A549 (cell line): Measurements from ENCODE around the gene PVR. TPM values are rescaled to one million over a fixed set of nuclear protein-coding genes. Genes with fewer than 3 reads are reported as not detected.

Experiments used
- ATAC-seq, 2 experiments: fragments of 200-7000 bp in 1 of 2; fragments of >200 bp in 1 of 2; cut with Nextera tagmentation in 1 of 2; cut with Tn5 transposase in 1 of 2; 3 replicates each; pipeline versions ENCODE4 v1.8.0 to v1.9.1; 2018 to 2020; ENCODE audit warnings: mild to moderate bottlenecking in 1 of 2, moderate library complexity in 1 of 2
- CTCF ChIA-PET: fragments of 300-600 bp; sonication (Branson Sonifier 250); formaldehyde crosslinking; extraction: SDS; loops from one replicate; lab custom pipeline; 2021; ENCODE audit warnings: antibody characterized with exemption, inconsistent platforms; lab: Yijun Ruan, JAX
- POLR2A ChIA-PET: fragments of 350-600 bp; formaldehyde crosslinking; extraction: SDS; loops from one replicate; lab custom pipeline; 2021; ENCODE audit warnings: antibody characterized with exemption, inconsistent platforms; lab: Yijun Ruan, JAX
- DNase-seq, 2 experiments: peaks; one replicate each; pipeline versions ENCODE4 v3.0.0 to v3.0.0-alpha.2; 2011 to 2016; ENCODE audit warnings: low read depth in 1 of 2, low spot score in 1 of 2
- FAIRE-seq: peaks from 2 replicates; lab custom pipeline; 2011; peaks lifted over from hg19 to GRCh38; lab: Jason Lieb, UNC
- H3K27ac ChIP-seq, 2 experiments: fragments of >200 bp; sonication (Bioruptor Twin); formaldehyde crosslinking; 3 replicates each; pipeline ENCODE4 v1.5.1; 2016 to 2017
- H3K4me1 ChIP-seq: fragments of >200 bp; sonication (Bioruptor Twin); formaldehyde crosslinking; 3 replicates; pipeline ENCODE4 v1.6.1; 2016
- H3K4me2 ChIP-seq: fragments of >200 bp; sonication (Bioruptor Twin); formaldehyde crosslinking; 3 replicates; pipeline ENCODE4 v1.6.1; 2016
- H3K4me3 ChIP-seq: fragments of >200 bp; sonication (Bioruptor Twin); formaldehyde crosslinking; 3 replicates; pipeline ENCODE4 v1.5.1; 2016
- H3K9me3 ChIP-seq: fragments of >200 bp; sonication (Bioruptor Twin); formaldehyde crosslinking; 3 replicates; pipeline ENCODE4 v1.6.1; 2016
- BHLHE40 ChIP-seq: IDR thresholded peaks from 2 replicates; pipeline ENCODE4 v1.6.1; 2012; ENCODE audit warnings: low read depth, low read length, inconsistent platforms
- CEBPB ChIP-seq, 2 experiments: fragments of >200 bp in 1 of 2; sonication (Bioruptor Twin) in 1 of 2; formaldehyde crosslinking in 1 of 2; IDR thresholded peaks; 2 replicates each; pipeline ENCODE4 v1.6.1; 2012 to 2016
- EHF ChIP-seq: fragments of 250-450 bp; sonication (Bioruptor Pico); IDR thresholded peaks from 2 replicates; pipeline ENCODE4 v1.5.0; 2020; ENCODE audit warnings: mild to moderate bottlenecking
- EP300 ChIP-seq, 2 experiments: fragments of >200 bp; sonication (Bioruptor Twin); formaldehyde crosslinking; IDR thresholded peaks; 2 replicates in 1 of 2; 3 replicates in 1 of 2; pipeline ENCODE4 v1.6.1; 2016 to 2017
- FOSB ChIP-seq: fragments of 250-450 bp; sonication (Bioruptor Pico); IDR thresholded peaks from 2 replicates; pipeline ENCODE4 v1.5.0; 2020; ENCODE audit warnings: mild to moderate bottlenecking, moderate library complexity
- FOXS1 ChIP-seq: fragments of 250-450 bp; sonication (Bioruptor Pico); IDR thresholded peaks from 2 replicates; pipeline ENCODE4 v1.5.0; 2020; ENCODE audit warnings: mild to moderate bottlenecking, moderate library complexity
- HOXA7 ChIP-seq: fragments of 250-450 bp; sonication (Bioruptor Pico); IDR thresholded peaks from 2 replicates; pipeline ENCODE4 v1.5.0; 2020; ENCODE audit warnings: mild to moderate bottlenecking, moderate library complexity
- HOXB13 ChIP-seq: fragments of 250-450 bp; sonication (Bioruptor Pico); IDR thresholded peaks from 2 replicates; pipeline ENCODE4 v1.5.0; 2020; ENCODE audit warnings: low read depth, mild to moderate bottlenecking, moderate library complexity
- HOXB5 ChIP-seq: fragments of 250-450 bp; sonication (Bioruptor Pico); IDR thresholded peaks from 2 replicates; pipeline ENCODE4 v1.5.0; 2020; ENCODE audit warnings: mild to moderate bottlenecking, moderate library complexity
- MAFK ChIP-seq: fragments of 450-650 bp; IDR thresholded peaks from 2 replicates; pipeline ENCODE4 v1.6.1; 2014; ENCODE audit not compliant: partially characterized antibody
- NR3C1 ChIP-seq: fragments of >200 bp; sonication (Bioruptor Twin); formaldehyde crosslinking; IDR thresholded peaks from 3 replicates; pipeline ENCODE4 v1.6.1; 2017
- RCOR1 ChIP-seq: fragments of 150-350 bp; IDR thresholded peaks from 2 replicates; pipeline ENCODE4 v1.6.1; 2014; ENCODE audit warnings: antibody characterized with exemption, low read length, low read depth
- RFX5 ChIP-seq: fragments of 450-650 bp; IDR thresholded peaks from 2 replicates; pipeline ENCODE4 v1.7.1; 2014; ENCODE audit warnings: antibody characterized with exemption, mild to moderate bottlenecking, moderate library complexity
- RNF2 ChIP-seq: fragments of 200-600 bp; sonication (generic); IDR thresholded peaks from 2 replicates; pipeline ENCODE4 v1.6.1; 2016; ENCODE audit warnings: low read depth, mild to moderate bottlenecking, antibody characterized with exemption, moderate library complexity, borderline replicate concordance
- ZNF302 ChIP-seq: fragments of 250-450 bp; sonication (Bioruptor Pico); IDR thresholded peaks from 2 replicates; pipeline ENCODE4 v1.9.0; 2021; ENCODE audit warnings: inconsistent platforms, mild to moderate bottlenecking, moderate library complexity
- WGBS: methylation state at CpG from one replicate; pipeline ENCODE4 v1.1.6; 2017; ENCODE audit errors: missing lambda C conversion rate; 5-methylcytosine and 5-hydroxymethylcytosine counted together
- polyA plus RNA-seq, 4 experiments: library from polyadenylated mRNA; depleted of rRNA in 3 of 4; stranded (reverse); fragments of >200 nt; fragmentation: RNase III in 1 of 4; extraction: RNeasy Plus Mini Kit Qiagen cat#74134 plus additional on column Dnase treatment in 1 of 4; gene quantifications; 2 replicates in 3 of 4; 3 replicates in 1 of 4; pipeline ENCODE4 v1.2.3, GENCODE V29; 2011 to 2017
- TF ChIP-seq, protein P1 (sequence below): fragments of >200 bp; sonication (Bioruptor Twin); formaldehyde crosslinking; IDR thresholded peaks from 3 replicates; pipeline ENCODE4 v1.6.1; 2016
- TF ChIP-seq, protein P2 (sequence below): IDR thresholded peaks from 2 replicates; pipeline ENCODE4 v1.6.1; 2012; ENCODE audit warnings: low read depth, borderline replicate concordance
- TF ChIP-seq, protein P3 (sequence below): fragments of 250-450 bp; sonication (Bioruptor Pico); IDR thresholded peaks from 2 replicates; pipeline ENCODE4 v1.5.0; 2021; ENCODE audit warnings: mild to moderate bottlenecking, moderate library complexity, borderline replicate concordance
- TF ChIP-seq, protein P4 (sequence below): fragments of >200 bp; sonication (Bioruptor Twin); formaldehyde crosslinking; IDR thresholded peaks from 2 replicates; pipeline ENCODE4 v1.6.1; 2016
- TF ChIP-seq, protein P5 (sequence below): fragments of 450-650 bp; IDR thresholded peaks from 2 replicates; pipeline ENCODE4 v1.6.1; 2014; ENCODE audit warnings: antibody characterized with exemption

PVR gene
- polyA plus RNA-seq, 2 of the 4 experiments (the other 2 are of a cell fraction), result 90.3 to 108 TPM

DNA sequence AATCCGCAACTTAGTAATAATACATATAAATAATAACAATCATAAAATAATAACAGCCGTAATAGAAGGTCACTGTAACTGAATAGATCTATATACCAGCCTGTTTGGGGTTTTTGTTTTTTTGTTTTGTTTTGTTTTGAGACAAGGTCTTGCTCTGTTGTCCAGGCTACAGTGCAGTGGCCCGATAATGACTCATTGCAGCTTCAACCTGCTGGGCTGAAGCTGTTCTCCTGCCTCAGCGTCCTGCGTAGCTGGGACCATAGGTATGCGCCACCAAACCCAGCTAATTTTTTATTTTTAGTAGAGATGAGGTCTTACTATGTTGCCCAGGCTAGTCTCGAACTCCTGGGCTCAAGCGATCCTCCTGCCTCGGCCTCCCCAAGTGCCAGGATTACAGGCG lies 29.4 kb upstream of the PVR start:
- Histone ChIP-seq H3K4me2 (no peak overlapping the region), H3K9me3 (no peaks in the 10 kb centered on the region), H3K4me1 (peaks cover 25% of the 10 kb centered on the region; the same call in 2 of the 3 replicates), H3K27ac (no peak overlapping the region), H3K4me3 (no peak overlapping the region)
- no peak for FAIRE-seq
- no peak for DNase-seq
- WGBS, result 95% methylated on average over 10 of the region's 10 CpGs
- CTCF ChIA-PET, result interaction anchor here (0.8 to 12.5 kb wide), 4 partner anchors 11 to 43 kb away, joined by 3 to 115 read pairs (median 53); no protein-coding TSS in a partner anchor
- no peak for ATAC-seq
- TF ChIP-seq ZNF302 (CRISPR knock-in tag) (no peak), CEBPB (IDR thresholded peaks at IDR 0.05) (no peak), RFX5 (no peak), HOXB5 (CRISPR knock-in tag) (no peak)
- POLR2A ChIA-PET, result interaction anchor here (0.6 kb wide), 1 partner anchor 944 kb away, joined by 10 read pairs; the partner anchor contains the start of gene PLAUR

DNA sequence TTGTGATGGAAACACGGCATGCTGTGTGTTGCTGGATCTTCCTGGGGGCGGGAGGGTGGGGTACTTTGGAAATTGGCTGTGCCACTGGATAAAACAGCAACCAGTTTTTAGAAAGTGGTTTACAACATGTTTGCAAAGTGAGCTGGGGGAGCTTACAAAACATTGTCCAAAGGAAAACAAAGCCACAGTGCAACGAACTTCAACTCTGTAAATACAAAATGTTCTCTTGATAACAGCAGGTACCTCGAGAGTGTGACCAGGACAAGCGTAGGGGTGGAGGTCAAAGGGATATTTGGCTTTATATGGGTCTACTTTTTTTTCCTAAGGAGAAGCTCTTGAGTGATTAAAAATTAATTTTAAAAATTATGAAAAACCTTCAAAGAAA lies 27.9 kb upstream of the PVR start:
- H3K9me3 ChIP-seq, result no peaks in the 10 kb centered on the region
- no peak overlapping the region for H3K4me2 ChIP-seq
- no peak for ATAC-seq
- peak overlapping the region; percentile 2 to 34; a peak in 3 of 6 replicates for H3K27ac ChIP-seq
- H3K4me1 ChIP-seq, result peaks cover 25% of the 10 kb centered on the region; the same call in 2 of the 3 replicates
- DNase-seq, result no peak
- TF ChIP-seq FOSB, result no peak
- TF ChIP-seq FOXS1 (CRISPR knock-in tag), result no peak
- no peak for TF ChIP-seq EHF (CRISPR knock-in tag)
- TF ChIP-seq MAFK, result no peak
- no peak for TF ChIP-seq RCOR1
- TF ChIP-seq, protein P1, sequence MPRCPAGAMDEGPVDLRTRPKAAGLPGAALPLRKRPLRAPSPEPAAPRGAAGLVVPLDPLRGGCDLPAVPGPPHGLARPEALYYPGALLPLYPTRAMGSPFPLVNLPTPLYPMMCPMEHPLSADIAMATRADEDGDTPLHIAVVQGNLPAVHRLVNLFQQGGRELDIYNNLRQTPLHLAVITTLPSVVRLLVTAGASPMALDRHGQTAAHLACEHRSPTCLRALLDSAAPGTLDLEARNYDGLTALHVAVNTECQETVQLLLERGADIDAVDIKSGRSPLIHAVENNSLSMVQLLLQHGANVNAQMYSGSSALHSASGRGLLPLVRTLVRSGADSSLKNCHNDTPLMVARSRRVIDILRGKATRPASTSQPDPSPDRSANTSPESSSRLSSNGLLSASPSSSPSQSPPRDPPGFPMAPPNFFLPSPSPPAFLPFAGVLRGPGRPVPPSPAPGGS, result no peak
- TF ChIP-seq HOXA7 (CRISPR knock-in tag), result no peak
- TF ChIP-seq, protein P2, sequence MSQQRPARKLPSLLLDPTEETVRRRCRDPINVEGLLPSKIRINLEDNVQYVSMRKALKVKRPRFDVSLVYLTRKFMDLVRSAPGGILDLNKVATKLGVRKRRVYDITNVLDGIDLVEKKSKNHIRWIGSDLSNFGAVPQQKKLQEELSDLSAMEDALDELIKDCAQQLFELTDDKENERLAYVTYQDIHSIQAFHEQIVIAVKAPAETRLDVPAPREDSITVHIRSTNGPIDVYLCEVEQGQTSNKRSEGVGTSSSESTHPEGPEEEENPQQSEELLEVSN, result no peak
- TF ChIP-seq RNF2, result no peak
- no peak for TF ChIP-seq NR3C1
- no peak for TF ChIP-seq BHLHE40
- TF ChIP-seq, protein P3, sequence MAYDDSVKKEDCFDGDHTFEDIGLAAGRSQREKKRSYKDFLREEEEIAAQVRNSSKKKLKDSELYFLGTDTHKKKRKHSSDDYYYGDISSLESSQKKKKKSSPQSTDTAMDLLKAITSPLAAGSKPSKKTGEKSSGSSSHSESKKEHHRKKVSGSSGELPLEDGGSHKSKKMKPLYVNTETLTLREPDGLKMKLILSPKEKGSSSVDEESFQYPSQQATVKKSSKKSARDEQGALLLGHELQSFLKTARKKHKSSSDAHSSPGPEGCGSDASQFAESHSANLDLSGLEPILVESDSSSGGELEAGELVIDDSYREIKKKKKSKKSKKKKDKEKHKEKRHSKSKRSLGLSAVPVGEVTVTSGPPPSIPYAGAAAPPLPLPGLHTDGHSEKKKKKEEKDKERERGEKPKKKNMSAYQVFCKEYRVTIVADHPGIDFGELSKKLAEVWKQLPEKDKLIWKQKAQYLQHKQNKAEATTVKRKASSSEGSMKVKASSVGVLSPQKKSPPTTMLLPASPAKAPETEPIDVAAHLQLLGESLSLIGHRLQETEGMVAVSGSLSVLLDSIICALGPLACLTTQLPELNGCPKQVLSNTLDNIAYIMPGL (CRISPR knock-in tag), result no peak
- TF ChIP-seq, protein P4, sequence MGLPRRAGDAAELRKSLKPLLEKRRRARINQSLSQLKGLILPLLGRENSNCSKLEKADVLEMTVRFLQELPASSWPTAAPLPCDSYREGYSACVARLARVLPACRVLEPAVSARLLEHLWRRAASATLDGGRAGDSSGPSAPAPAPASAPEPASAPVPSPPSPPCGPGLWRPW, result no peak
- no peak for TF ChIP-seq CEBPB (IDR thresholded peaks at IDR 0.05)
- TF ChIP-seq, protein P5, sequence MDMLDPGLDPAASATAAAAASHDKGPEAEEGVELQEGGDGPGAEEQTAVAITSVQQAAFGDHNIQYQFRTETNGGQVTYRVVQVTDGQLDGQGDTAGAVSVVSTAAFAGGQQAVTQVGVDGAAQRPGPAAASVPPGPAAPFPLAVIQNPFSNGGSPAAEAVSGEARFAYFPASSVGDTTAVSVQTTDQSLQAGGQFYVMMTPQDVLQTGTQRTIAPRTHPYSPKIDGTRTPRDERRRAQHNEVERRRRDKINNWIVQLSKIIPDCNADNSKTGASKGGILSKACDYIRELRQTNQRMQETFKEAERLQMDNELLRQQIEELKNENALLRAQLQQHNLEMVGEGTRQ, result no peak
- no peak for TF ChIP-seq HOXB13
- TF ChIP-seq EP300 (IDR thresholded peaks at IDR 0.05), result no peak
- no peak overlapping the region for H3K4me3 ChIP-seq
- ChIA-PET CTCF (interaction anchor here (0.6 to 12.5 kb wide), 7 partner anchors 12 to 1207 kb away, joined by 3 to 115 read pairs (median 3); partner anchors contain the start of gene PVR), POLR2A (no interaction called here)
- FAIRE-seq, result no peak
- WGBS, result 62% methylated on average over 5 of the region's 5 CpGs
